GM12891 (cell line): Measurements from ENCODE around the gene TSR3.

Experiments used
- POLR2A ChIP-seq: IDR thresholded peaks from 2 replicates; pipeline ENCODE4 v1.6.1; 2011; ENCODE audit warnings: low read depth, low read length, control low read depth
- POLR2AphosphoS5 ChIP-seq: IDR thresholded peaks from 2 replicates; pipeline ENCODE4 v1.6.1; 2011; ENCODE audit warnings: low read depth, low read length, control low read depth
- TAF1 ChIP-seq: IDR thresholded peaks from 2 replicates; pipeline ENCODE4 v1.6.1; 2011; ENCODE audit warnings: low read depth, low read length, control low read depth

DNA sequence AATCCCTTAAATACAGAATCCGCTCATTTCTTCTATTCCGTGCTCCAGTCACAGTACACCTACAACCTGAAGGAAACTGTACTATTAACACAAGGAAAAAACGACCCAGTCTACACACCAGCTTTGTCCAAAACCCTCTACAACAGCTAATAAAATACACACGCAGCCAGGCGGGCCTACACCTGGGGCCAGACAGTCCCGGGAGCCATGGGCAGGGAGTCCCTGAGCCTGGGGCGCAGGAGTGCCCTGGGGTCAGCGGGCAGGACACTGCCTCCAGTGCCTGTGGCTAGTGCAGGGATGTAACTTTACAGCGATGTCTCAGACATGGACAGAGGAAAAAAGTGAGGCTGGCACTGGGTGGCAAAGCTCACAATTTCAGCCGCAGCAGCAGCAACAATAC, 28.5 kb upstream of the TSR3 start:
- TF ChIP-seq POLR2AphosphoS5 (no peak), POLR2A (no peak), TAF1 (no peak)
